SJCRH30 (cell line): Measurements from ENCODE around the gene VPS13D. TPM values are rescaled to one million over a fixed set of nuclear protein-coding genes. Genes with fewer than 3 reads are reported as not detected.
A peak's percentile ranks its signal among the peaks of the same experiment; 100 is the strongest.

Experiments
- DNase-seq, 2 experiments: peaks; one replicate each; pipeline ENCODE4 v3.0.0-alpha.2; 2015 to 2020
- H3K27ac ChIP-seq: fragments of 250-450 bp; sonication (Bioruptor Pico); 2 replicates; pipeline ENCODE4 v1.5.1; 2020; ENCODE audit warnings: mild to moderate bottlenecking, moderate library complexity
- H3K27me3 ChIP-seq: fragments of 250-450 bp; sonication (Bioruptor Pico); 2 replicates; pipeline ENCODE4 v1.5.1; 2020; ENCODE audit warnings: mild to moderate bottlenecking, moderate library complexity
- H3K36me3 ChIP-seq: fragments of 250-450 bp; sonication (Bioruptor Pico); 2 replicates; pipeline ENCODE4 v1.5.1; 2020; ENCODE audit warnings: mild to moderate bottlenecking, moderate library complexity
- H3K4me1 ChIP-seq: fragments of 250-450 bp; sonication (Bioruptor Pico); 2 replicates; pipeline ENCODE4 v1.5.1; 2020; ENCODE audit warnings: mild to moderate bottlenecking, moderate library complexity
- H3K4me3 ChIP-seq: fragments of 250-450 bp; sonication (Bioruptor Pico); 2 replicates; pipeline ENCODE4 v1.5.1; 2020; ENCODE audit warnings: mild to moderate bottlenecking, moderate library complexity
- H3K9me3 ChIP-seq: fragments of 250-450 bp; sonication (Bioruptor Pico); replicated peaks from 2 replicates; pipeline ENCODE4 v1.5.1; 2020; ENCODE audit warnings: mild to moderate bottlenecking, moderate library complexity
- total RNA-seq: library from RNA; depleted of rRNA; stranded (reverse); fragments of >200 nt; shearing (Covaris generic); gene quantifications from 2 replicates; pipeline ENCODE4 v1.2.3, GENCODE V29; 2014; rRNA removed

Gene VPS13D
- total RNA-seq, 1 experiment from 2014 or later = 33.1 TPM

GRCh38 chr1:12553963-12554362, 324.1 kb downstream of the VPS13D start:
- Histone ChIP-seq H3K4me1 (peaks cover 50% of the 10 kb centered on the region), H3K9me3 (no peaks in the 10 kb centered on the region), H3K27ac (peak overlapping the region; percentile 76), H3K27me3 (no peaks in the 10 kb centered on the region), H3K4me3 (no peak overlapping the region), H3K36me3 (no peaks in the 10 kb centered on the region)
- DNase-seq = peak in 1 of 2 experiments; percentile 62

GRCh38 chr1:12554521-12555305, 324.9 kb downstream of the VPS13D start:
- H3K4me3 ChIP-seq = no peak overlapping the region
- no peak for DNase-seq
- no peaks in the 10 kb centered on the region for H3K9me3 ChIP-seq
- peaks cover 44% of the 10 kb centered on the region for H3K4me1 ChIP-seq
- H3K36me3 ChIP-seq = no peaks in the 10 kb centered on the region
- no peak overlapping the region for H3K27ac ChIP-seq
- no peaks in the 10 kb centered on the region for H3K27me3 ChIP-seq

DNA sequence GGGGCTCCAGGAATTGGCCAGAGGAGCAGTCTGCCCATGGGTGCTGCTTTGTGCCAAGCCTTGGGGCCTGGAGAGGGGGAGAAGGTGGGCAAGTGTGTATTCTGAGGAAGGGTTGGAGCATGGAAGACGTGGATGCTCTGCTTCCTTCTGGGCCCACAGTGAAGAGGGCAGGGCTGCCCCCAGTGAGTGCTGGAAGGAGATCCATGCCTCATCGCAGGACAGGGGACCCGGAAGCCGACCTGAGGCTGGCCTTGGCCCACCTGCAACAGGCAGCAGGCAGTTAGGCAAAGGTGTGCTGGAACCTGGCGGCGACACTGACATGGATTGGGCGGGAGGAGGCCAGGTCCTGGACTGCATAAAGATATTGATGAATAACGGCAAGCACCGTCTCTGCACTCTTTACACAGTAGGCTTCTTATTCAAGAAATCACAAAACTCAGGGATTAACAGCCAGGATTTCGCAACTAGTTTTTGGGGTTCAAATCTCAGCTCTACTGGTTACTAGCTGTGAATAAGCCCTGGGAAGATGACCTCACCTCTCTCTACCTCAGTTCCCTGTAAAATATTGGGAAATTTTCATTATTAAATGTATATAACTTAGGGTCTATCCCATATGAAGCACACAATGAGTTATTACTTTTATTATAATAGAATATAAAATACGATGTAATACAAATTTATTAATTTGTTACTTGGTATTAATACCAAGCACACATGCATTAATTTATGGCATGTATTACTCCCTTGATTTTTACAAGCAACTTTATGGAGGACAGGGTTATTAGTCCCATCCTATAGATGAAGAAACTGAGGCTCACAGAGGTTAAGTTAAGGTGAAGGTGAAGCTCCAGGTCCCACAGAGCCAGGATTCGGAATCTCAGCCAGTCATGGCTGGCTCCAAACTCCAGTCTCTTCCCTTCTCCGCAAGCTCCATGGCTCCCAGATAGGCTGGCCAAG, 325.9 kb downstream of the VPS13D start:
- Histone ChIP-seq H3K4me3 (no peak overlapping the region), H3K27ac (peak overlapping the region; percentile 63; the same call in 1 of the 2 replicates), H3K9me3 (no peaks in the 10 kb centered on the region), H3K36me3 (no peaks in the 10 kb centered on the region), H3K4me1 (peaks cover 37% of the 10 kb centered on the region), H3K27me3 (no peaks in the 10 kb centered on the region)
- DNase-seq = no peak

- Histone ChIP-seq H3K4me3 (no peak overlapping the region), H3K27me3 (no peaks in the 10 kb centered on the region), H3K27ac (peak overlapping the region; percentile 63), H3K4me1 (peaks cover 32% of the 10 kb centered on the region), H3K9me3 (no peaks in the 10 kb centered on the region), H3K36me3 (no peaks in the 10 kb centered on the region)
- peak; percentile 79 to 86 for DNase-seq
These were observed 326.6 kb downstream of the VPS13D start for GRCh38 chr1:12556368-12556930.

DNA sequence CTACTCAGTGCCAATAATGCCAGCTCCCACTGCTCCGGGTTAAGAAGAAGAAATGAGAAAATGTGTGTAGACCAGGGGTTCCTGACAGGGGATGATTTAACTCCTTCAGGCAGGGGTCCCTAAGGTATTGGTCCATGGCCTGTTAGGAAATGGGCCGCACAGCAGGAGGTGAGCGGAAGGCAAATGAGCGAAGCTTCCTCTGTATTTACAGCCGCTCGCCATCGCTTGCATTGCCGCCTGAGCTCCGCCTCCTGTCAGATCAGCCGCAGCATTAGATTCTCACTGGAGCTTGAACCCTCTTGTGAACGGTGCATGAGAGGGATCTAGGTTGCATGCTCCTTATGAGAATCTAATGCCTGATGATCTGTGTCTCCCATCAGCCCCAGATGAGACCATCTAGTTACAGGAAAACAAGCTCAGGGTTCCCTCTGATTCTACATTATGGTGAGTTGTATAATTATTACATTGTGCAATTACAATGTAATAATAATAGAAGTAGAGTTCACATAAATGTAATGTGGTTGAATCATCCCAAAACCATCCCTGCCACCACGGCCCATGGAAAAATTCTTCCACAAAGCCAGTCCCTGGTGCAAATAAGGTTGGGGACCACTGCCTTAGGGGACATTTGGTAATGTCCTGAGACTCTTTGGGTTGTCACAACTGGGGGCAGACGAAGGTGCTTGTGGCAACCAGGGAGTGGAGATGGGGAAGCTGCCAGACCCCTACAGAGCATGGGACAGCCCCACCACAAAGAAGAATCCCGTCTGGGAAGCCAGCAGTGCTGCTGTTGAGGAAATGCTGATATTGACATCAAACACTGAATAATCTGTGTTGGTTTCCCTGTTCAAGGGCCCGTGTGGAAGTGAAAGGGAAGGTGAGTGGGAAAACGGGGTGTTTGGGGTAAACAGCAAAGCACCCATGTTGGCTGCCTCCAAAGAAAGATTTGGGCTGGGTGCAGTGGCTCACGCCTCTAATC, 327.4 kb downstream of the VPS13D start:
- peaks cover 32% of the 10 kb centered on the region for H3K4me1 ChIP-seq
- no peak for DNase-seq
- no peak overlapping the region for H3K4me3 ChIP-seq
- peak overlapping the region; percentile 63 for H3K27ac ChIP-seq
- no peaks in the 10 kb centered on the region for H3K27me3 ChIP-seq
- no peaks in the 10 kb centered on the region for H3K36me3 ChIP-seq
- H3K9me3 ChIP-seq = no peaks in the 10 kb centered on the region

GRCh38 chr1:12561121-12561520, 331.3 kb downstream of the VPS13D start:
- Histone ChIP-seq H3K36me3 (no peaks in the 10 kb centered on the region), H3K27ac (no peak overlapping the region), H3K4me1 (peaks cover 10% of the 10 kb centered on the region), H3K4me3 (no peak overlapping the region), H3K9me3 (0 out of 2 replicates have a peak, but pooled peaks cover 3% of the 10 kb centered on the region), H3K27me3 (no peaks in the 10 kb centered on the region)
- no peak for DNase-seq

Other genes starting within 250 kb of the VPS13D start
- 92.5 and 94.0 TPM in 2 replicates for gene MFN2, start 249.6 kb upstream of the VPS13D start, total RNA-seq
- 30.3 and 33.2 TPM in 2 replicates for gene MIIP, start 210.5 kb upstream of the VPS13D start, total RNA-seq
- gene TNFRSF8, start 166.7 kb upstream of the VPS13D start, total RNA-seq = 0.32 and 0.43 TPM in 2 replicates
- gene TNFRSF1B, start 63.0 kb upstream of the VPS13D start, total RNA-seq = 6.8 and 7.0 TPM in 2 replicates